GM23248 (cell line): Measurements from ENCODE around the gene ARHGAP45. TPM values are rescaled to one million over a fixed set of nuclear protein-coding genes. Genes with fewer than 3 reads are reported as not detected.

Experiments used
- DNase-seq: peaks from one replicate; pipeline ENCODE4 v3.0.0-alpha.2; 2015
- H2AFZ ChIP-seq: fragments of 200-600 bp; sonication (generic); 2 replicates; pipeline ENCODE4 v1.6.1; 2016; ENCODE audit warnings: antibody characterized with exemption
- H3F3A ChIP-seq: fragments of 200-600 bp; sonication (generic); 2 replicates; pipeline ENCODE4 v1.6.1; 2016; ENCODE audit warnings: mild to moderate bottlenecking, antibody characterized with exemption, mixed run types; ENCODE audit not compliant: insufficient read depth
- H3K27ac ChIP-seq: fragments of 200-600 bp; sonication (generic); 2 replicates; pipeline ENCODE4 v1.5.1; 2016; ENCODE audit warnings: mild to moderate bottlenecking
- H3K27me3 ChIP-seq: fragments of 200-600 bp; sonication (generic); replicated peaks from 2 replicates; pipeline ENCODE4 v1.6.1; 2016; ENCODE audit warnings: mild to moderate bottlenecking; ENCODE audit not compliant: insufficient read depth
- H3K36me3 ChIP-seq: fragments of 200-600 bp; sonication (generic); 2 replicates; pipeline ENCODE4 v1.6.1; 2016; ENCODE audit warnings: low read depth, mild to moderate bottlenecking
- H3K4me1 ChIP-seq: fragments of 200-600 bp; sonication (generic); 2 replicates; pipeline ENCODE4 v1.6.1; 2016; ENCODE audit warnings: mild to moderate bottlenecking; ENCODE audit not compliant: insufficient read depth
- H3K4me2 ChIP-seq: fragments of 200-600 bp; sonication (generic); one replicate; pipeline ENCODE4 v1.6.1; 2016; ENCODE audit warnings: mild to moderate bottlenecking; ENCODE audit not compliant: unreplicated experiment
- H3K4me3 ChIP-seq: fragments of 200-600 bp; sonication (generic); 2 replicates; pipeline ENCODE4 v1.5.1; 2016; ENCODE audit warnings: mild to moderate bottlenecking
- H3K79me2 ChIP-seq: fragments of 200-600 bp; sonication (generic); 2 replicates; pipeline ENCODE4 v1.6.1; 2016; ENCODE audit warnings: mild to moderate bottlenecking; ENCODE audit not compliant: insufficient read depth
- H3K9ac ChIP-seq: fragments of 200-600 bp; sonication (generic); 2 replicates; pipeline ENCODE4 v1.6.1; 2016; ENCODE audit warnings: mild to moderate bottlenecking
- H3K9me2 ChIP-seq: fragments of 200-600 bp; sonication (generic); 2 replicates; pipeline ENCODE4 v1.6.1; 2016; ENCODE audit warnings: mixed run types, mild to moderate bottlenecking, moderate library complexity; ENCODE audit not compliant: insufficient read depth
- H3K9me3 ChIP-seq: fragments of 200-600 bp; sonication (generic); one replicate; pipeline ENCODE4 v1.6.1; 2017; ENCODE audit warnings: low read depth
- H4K20me1 ChIP-seq: fragments of 200-600 bp; sonication (generic); 2 replicates; pipeline ENCODE4 v1.6.0; 2016; ENCODE audit not compliant: insufficient read depth
- EZH2 ChIP-seq: fragments of 200-600 bp; sonication (generic); IDR thresholded peaks from 2 replicates; pipeline ENCODE4 v1.6.1; 2018; ENCODE audit warnings: antibody characterized with exemption, mild to moderate bottlenecking; ENCODE audit not compliant: insufficient read depth, poor library complexity, severe bottlenecking
- EZH2phosphoT487 ChIP-seq: fragments of 200-600 bp; sonication (generic); IDR thresholded peaks from 2 replicates; pipeline ENCODE4 v1.6.1; 2018; ENCODE audit warnings: antibody characterized with exemption, moderate library complexity, mild to moderate bottlenecking, low read depth; ENCODE audit not compliant: insufficient read depth
- WGBS, 2 experiments: methylation state at CpG; one replicate each; pipeline ENCODE4 v1.1.6; 2015 to 2017; ENCODE audit warnings: low lambda C conversion rate in 2 of 2, low coverage in 1 of 2; ENCODE audit errors: missing lambda C conversion rate in 2 of 2; 5-methylcytosine and 5-hydroxymethylcytosine counted together
- in situ Hi-C: fragments of 300-500 bp; cut with MboI; formaldehyde crosslinking; loops from 2 replicates; pipeline ENCODE4 v1.15.0; 2020
- polyA plus RNA-seq: library from polyadenylated mRNA; unstranded; fragments of >200 nt; fragmentation: Nextera tagmentation; extraction: Ambion mirVana; gene quantifications from 2 replicates; pipeline ENCODE4 v1.2.1, GENCODE V29; 2016
- total RNA-seq: library from RNA; depleted of rRNA; stranded (reverse); fragments of >200 nt; shearing (Covaris generic); gene quantifications from 2 replicates; pipeline ENCODE4 v1.2.3, GENCODE V29; 2014; rRNA removed

The ARHGAP45 gene
- total RNA-seq (1.5 and 6.3 TPM in 2 replicates), polyA plus RNA-seq (3.2 and 3.5 TPM in 2 replicates)

GRCh38 chr19:1066748-1067340 is at the start of gene ARHGAP45:
TSS of gene ARHGAP45 (plus strand) at chr19:1067167. CDS start at chr19:1067406, 239 bp downstream.
- H3K9ac ChIP-seq: peak within 1 kb of the TSS; percentile 51; the same call in 1 of the 2 replicates
- peak; percentile 63 for DNase-seq
- no peaks in the 10 kb centered on the region for H3F3A ChIP-seq
- H4K20me1 ChIP-seq: no peaks in the 10 kb centered on the region
- no peaks in the 10 kb centered on the region for H3K9me2 ChIP-seq
- no peaks in the 10 kb centered on the region for H3K36me3 ChIP-seq
- in situ Hi-C loops: no loop called here
- H3K27me3 ChIP-seq: peaks cover 31% of the 10 kb centered on the region
- H3K4me2 ChIP-seq: peak within 1 kb of the TSS; percentile 73
- 5 to 11% methylated on average over 21 to 47 of the region's 61 CpGs for WGBS, 2 experiments
- H3K4me3 ChIP-seq: peak within 1 kb of the TSS; percentile 59
- no peak for TF ChIP-seq EZH2
- no peak for TF ChIP-seq EZH2phosphoT487
- H3K79me2 ChIP-seq: no peaks in the 10 kb centered on the region
- H3K27ac ChIP-seq: no peak within 1 kb of the TSS
- H3K4me1 ChIP-seq: no peaks in the 10 kb centered on the region
- H3K9me3 ChIP-seq: no peaks in the 10 kb centered on the region
- H2AFZ ChIP-seq: peak within 1 kb of the TSS; percentile 12; the same call in 1 of the 2 replicates

GRCh38 chr19:1017906-1018305 is 49.1 kb upstream of the ARHGAP45 start:
- H4K20me1 ChIP-seq: no peaks in the 10 kb centered on the region; the same call in 1 of the 2 replicates
- WGBS, 2 experiments: 78 to 81% methylated on average over 9 of the region's 9 CpGs

GRCh38 chr19:1018393-1018792 is 48.6 kb upstream of the ARHGAP45 start:
- Histone ChIP-seq H3K27ac (no peak overlapping the region; the same call in 1 of the 2 replicates), H3K79me2 (peaks cover 75% of the 10 kb centered on the region), H3K9me3 (no peaks in the 10 kb centered on the region), H3K9me2 (no peaks in the 10 kb centered on the region), H3F3A (peaks cover 17% of the 10 kb centered on the region), H3K4me2 (no peak overlapping the region), H3K9ac (peak overlapping the region; percentile 94; the same call in 1 of the 2 replicates), H3K4me1 (peaks cover 33% of the 10 kb centered on the region), H3K4me3 (0 out of 2 replicates have a peak overlapping the region, but pooled peaks have one; percentile 85), H2AFZ (no peak overlapping the region), H4K20me1 (no peaks in the 10 kb centered on the region; the same call in 1 of the 2 replicates), H3K27me3 (no peaks in the 10 kb centered on the region), H3K36me3 (no peaks in the 10 kb centered on the region)
- no peak for DNase-seq
- TF ChIP-seq EZH2phosphoT487 (no peak), EZH2 (no peak)
- in situ Hi-C loops: no loop called here
- WGBS, 2 experiments: 62 to 80% methylated on average over 5 of the region's 5 CpGs

More at GRCh38 chr19:1017906-1018305, 49.1 kb upstream of the ARHGAP45 start:
- H2AFZ ChIP-seq: no peak overlapping the region
- H3K4me3 ChIP-seq: no peak overlapping the region
- peak overlapping the region; percentile 94; the same call in 1 of the 2 replicates for H3K9ac ChIP-seq
- H3K27ac ChIP-seq: peak overlapping the region; percentile 64; the same call in 1 of the 2 replicates
- in situ Hi-C loops: no loop called here
- no peak for DNase-seq
- peaks cover 80% of the 10 kb centered on the region for H3K79me2 ChIP-seq
- H3K9me3 ChIP-seq: no peaks in the 10 kb centered on the region
- no peaks in the 10 kb centered on the region for H3K27me3 ChIP-seq
- no peaks in the 10 kb centered on the region for H3K9me2 ChIP-seq
- H3K36me3 ChIP-seq: no peaks in the 10 kb centered on the region
- peaks cover 13% of the 10 kb centered on the region for H3F3A ChIP-seq
- peaks cover 33% of the 10 kb centered on the region for H3K4me1 ChIP-seq
- TF ChIP-seq EZH2phosphoT487 (no peak), EZH2 (no peak)
- H3K4me2 ChIP-seq: no peak overlapping the region

- Histone ChIP-seq H3F3A (peaks cover 17% of the 10 kb centered on the region), H3K79me2 (peaks cover 68% of the 10 kb centered on the region), H3K9me2 (no peaks in the 10 kb centered on the region), H3K36me3 (no peaks in the 10 kb centered on the region), H2AFZ (no peak overlapping the region), H3K27me3 (no peaks in the 10 kb centered on the region), H3K4me2 (peak overlapping the region; percentile 92), H3K9me3 (no peaks in the 10 kb centered on the region), H3K9ac (peak overlapping the region; percentile 94), H4K20me1 (no peaks in the 10 kb centered on the region; the same call in 1 of the 2 replicates), H3K27ac (peak overlapping the region; percentile 85; the same call in 1 of the 2 replicates), H3K4me1 (peaks cover 33% of the 10 kb centered on the region), H3K4me3 (peak overlapping the region; percentile 85)
- 41 to 43% methylated on average over 16 to 17 of the region's 17 CpGs for WGBS, 2 experiments
- DNase-seq: no peak
- TF ChIP-seq EZH2 (no peak), EZH2phosphoT487 (no peak)
- in situ Hi-C loops: no loop called here
These were observed 47.9 kb upstream of the ARHGAP45 start for GRCh38 chr19:1018932-1019615.
